IPS-NIHi11 (cell line): ENCODE results near the gene CCDC112.

Source experiments
- DNase-seq: peaks from one replicate; pipeline ENCODE4 v3.0.0; 2012; ENCODE audit warnings: mixed read lengths, low spot score

CCDC112 gene

DNA sequence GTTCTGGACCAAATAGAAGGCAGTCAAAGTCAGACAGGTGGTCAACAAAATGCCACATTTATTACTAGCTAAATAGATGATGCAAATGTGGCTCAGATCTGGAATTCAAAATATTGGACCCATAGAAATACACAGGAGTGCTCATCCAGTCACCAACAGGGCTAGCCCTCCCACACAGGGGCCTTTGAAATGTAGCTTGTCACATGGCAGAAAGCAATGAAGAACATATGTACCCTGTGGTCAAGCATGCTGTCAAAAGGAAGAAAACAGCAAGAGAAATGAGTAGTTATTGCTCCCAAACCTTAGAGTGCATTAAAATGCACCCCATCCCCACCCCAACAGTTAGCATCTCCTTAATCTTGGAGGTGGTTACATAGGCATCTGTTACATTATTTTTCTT lies 20.9 kb upstream of the CCDC112 start:
- DNase-seq = no peak

DNA sequence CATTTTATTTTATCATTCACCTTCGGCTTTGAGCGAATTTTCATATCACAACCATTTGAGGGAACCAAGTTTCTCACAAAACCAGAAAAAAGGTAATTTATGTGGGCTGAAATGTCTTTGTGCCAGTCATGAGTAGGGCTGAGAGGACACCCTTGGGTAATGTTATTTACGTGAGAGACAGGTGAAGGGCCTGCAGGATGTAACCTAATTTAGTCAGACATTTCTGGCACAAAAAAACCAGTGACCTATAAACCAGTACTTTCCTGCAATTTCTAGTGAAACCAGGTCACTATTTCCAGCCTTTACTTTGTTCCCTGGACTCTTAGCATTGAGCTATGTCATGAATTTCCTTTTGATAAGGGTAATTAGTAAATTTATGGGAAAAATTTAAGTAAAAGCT lies 17.2 kb upstream of the CCDC112 start:
- DNase-seq = no peak

- DNase-seq = no peak
Observed at GRCh38 chr5:115313052-115313451, 16.6 kb upstream of the CCDC112 start.

DNA sequence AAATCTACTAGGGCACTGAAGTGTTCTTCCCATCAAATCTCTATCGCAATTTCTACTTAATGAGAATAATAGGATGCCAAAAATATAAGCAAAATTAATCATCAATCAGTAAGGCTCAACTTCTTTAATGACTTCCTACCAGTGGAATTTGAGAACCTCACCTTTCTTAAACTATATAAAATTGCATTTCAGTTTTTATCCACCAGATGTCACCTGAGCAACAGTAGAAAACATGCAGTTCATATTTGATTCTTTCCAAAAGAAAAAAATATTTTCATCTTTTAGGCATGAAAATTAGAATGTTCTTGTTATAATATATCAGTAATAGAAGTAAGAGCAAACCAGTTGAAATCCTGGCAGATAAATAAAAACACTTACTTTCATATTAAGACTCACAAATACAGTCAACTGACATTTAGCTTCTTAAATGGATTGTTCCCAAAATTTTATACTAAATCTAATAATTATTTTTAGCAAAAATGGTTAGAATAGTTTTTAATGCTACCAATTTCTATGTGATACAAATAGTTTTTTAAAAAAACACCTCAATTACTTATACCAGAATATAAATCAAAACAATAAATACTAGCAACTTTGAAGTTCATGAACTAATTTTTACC lies 13.4 kb upstream of the CCDC112 start:
- DNase-seq = no peak

DNA sequence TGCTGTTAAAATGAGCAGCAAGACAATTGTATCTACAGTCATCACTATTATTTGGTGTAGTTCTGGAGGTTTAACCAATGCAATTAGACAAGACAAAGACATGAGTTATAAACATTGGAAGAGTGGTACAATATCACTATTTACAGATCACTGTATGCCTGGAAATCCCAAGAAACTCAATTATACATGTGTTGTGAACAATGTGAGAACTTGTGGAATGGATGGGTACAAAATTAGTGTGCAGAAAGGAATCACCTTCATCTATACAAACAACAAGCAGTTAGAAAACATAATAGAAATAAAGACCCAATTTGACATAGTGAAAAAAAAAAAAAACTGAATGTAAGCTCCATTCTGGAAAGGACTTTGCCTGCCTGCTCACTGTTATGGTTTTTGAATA lies 12.4 kb upstream of the CCDC112 start:
- no peak for DNase-seq

DNA sequence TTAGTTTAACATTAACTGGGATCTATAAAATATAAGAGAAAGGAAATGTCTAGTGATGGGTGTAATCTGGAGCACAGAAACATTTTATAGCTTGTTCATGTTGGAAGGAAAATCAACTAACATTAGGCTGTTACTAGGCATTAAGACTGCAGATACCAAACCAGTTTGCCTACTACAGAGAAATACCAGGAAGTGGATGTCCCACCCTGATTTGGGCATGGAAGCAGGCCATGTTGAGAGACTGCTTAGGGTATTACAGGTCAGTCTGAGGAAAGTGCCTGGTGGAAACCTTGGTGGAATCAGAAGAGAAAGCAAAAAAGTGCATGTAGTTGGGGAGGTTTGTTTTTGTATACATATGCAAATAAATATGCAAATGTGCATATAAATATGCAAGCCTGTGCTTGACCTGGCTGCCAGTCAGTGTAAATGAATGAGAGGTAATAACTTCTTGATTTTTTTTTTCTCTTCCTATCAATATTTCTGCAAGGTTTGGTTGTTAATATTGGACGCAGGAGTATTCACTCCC lies 9.6 kb upstream of the CCDC112 start:
- peak; percentile 17 for DNase-seq

- DNase-seq = no peak
Observed at GRCh38 chr5:115304496-115304895, 8.0 kb upstream of the CCDC112 start.

DNA sequence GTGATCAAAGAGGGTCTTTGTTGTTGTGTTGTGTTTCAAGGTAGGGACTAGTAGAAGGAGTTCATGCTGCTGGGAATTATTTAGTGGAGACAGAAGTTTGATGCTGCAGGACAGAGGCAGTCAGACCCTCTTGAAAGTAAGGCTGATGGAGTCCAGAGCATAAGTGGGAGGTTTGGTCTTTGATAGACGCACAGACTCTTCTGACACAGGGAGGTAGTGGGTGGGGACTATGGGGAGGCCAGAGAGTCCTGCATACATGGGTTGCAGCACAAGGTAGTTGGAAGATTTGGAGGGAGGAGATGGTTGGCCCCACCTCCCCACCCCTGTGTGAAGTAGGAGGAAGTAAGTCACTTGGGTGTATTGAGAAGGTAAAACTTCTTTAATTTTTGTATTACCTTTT lies 2.4 kb upstream of the CCDC112 start:
- DNase-seq = no peak

- DNase-seq = no peak
Observed at GRCh38 chr5:115297031-115297430, 577 bp upstream of the CCDC112 start.

- DNase-seq = no peak
Observed at GRCh38 chr5:115295777-115296123, 704 bp downstream of the CCDC112 start.

- no peak for DNase-seq
Observed at GRCh38 chr5:115291397-115291796, 5.1 kb downstream of the CCDC112 start.

DNA sequence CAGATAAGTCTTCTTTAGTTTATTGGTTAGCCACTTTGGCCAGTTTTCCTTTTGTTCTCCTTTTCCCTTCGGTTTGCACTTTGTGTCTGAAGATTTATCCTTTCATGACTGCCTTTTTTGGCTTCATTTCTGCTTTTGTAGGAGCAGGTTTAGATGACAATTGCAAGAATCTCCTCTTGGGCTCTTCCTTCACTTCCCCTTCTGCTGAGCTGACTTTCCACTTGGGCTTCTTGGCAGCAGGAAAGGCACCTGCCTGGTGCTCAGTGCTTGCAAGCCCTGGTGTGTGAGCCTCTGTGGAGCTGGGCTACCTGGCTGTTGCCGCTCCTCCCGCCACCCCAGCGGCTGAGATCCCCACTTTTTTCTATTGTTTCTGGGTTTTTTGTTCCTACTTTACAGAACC lies 7.3 kb downstream of the CCDC112 start:
- DNase-seq = no peak

GRCh38 chr5:115284021-115284420 lies 12.4 kb downstream of the CCDC112 start:
- DNase-seq = no peak

DNA sequence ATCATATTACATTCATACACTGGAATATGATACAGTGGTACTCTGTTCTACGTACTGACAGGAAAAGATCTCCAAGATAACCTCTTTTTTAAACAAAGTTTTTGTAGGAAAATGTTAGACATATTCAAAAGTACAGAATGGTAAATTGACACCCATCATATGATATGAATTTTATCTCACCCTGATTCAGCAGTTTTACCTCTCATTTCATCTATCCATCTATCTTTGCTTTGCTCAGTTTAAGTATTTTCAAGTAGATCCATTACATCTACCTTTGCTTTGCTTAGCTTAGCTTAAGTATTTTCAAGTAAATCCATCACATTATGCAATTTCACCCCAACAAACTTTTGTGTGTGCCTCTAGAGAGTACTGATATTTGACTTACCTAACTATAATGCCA lies 14.3 kb downstream of the CCDC112 start:
- DNase-seq = no peak

DNA sequence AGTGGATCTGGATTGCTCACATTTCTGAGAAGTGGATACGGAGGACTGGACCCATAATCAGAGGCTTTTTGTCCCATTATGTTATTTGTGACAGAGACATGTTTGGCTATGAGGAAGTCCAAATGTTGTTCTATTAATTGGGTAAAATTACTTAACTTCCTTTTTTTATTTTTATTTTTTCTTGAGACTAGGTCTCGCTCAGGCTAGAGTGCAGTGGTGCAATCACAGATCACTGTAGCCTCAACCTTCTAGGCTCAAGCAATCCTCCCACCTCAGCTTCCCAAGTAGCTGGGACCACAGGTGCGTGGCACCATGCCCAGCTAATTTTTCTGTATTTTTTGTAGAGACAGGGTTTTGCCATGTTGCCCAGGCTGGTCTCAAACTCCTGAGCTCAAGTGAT lies 21.9 kb downstream of the CCDC112 start:
- no peak for DNase-seq

GRCh38 chr5:115272297-115272958 lies 24.0 kb downstream of the CCDC112 start:
- no peak for DNase-seq

DNA sequence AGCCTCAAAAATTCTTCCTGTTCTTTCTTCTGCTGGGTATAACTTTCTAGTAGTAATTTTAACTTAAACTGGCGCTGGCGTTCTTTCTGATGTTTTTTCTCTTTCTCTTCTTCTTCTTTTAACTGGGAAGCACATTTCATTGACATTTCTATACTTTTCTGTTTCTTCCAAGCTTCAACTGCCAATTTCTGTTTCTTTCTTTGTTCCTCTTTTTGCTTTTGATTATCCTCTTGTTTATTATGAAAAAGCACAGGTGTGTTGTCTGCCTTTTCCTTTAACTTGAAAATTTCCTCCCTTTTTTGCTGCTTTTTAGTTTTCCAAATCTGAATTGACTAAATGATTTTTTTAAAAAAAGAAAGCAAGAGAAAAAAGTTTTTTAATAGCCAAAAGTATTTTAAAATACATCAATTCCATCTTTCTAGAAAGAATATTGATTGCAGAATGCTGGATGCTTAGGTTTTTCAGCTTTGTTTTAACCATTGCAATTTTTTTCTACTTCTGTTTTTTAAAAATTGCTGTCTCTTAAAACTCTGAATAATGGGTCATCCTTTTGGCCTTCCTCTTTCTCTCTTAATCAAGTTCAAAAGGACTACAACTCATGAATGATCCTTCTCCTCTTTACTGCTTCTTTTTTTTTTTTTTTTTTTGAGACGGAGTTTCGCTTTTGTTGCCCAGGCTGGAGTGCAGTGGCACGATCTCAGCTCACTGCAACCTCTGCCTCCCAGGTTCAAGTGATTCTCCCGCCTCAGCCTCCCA lies 25.0 kb downstream of the CCDC112 start:
- DNase-seq = no peak

DNA sequence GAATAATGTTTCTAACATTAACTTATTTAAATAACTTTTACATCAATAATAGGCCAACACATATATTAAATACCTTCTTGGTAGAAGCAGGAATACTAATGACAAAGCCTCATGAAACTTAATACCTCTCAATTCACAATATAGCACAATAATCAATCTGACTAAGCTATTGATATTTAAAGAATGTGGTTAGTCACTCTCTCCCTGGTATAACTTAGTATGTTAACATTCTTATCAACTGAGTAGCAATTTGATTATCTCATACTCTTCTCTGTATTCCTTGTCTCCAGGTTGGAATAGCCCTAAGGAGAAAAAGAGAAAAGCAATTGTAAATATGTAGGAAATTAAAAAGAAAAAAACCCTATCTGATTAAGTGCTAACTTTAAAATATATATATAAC lies 28.8 kb downstream of the CCDC112 start:
- no peak for DNase-seq

GRCh38 chr5:115265220-115265619 lies 31.2 kb downstream of the CCDC112 start:
- DNase-seq = no peak

- DNase-seq = no peak
Observed at GRCh38 chr5:115264786-115265185, 31.7 kb downstream of the CCDC112 start.

DNA sequence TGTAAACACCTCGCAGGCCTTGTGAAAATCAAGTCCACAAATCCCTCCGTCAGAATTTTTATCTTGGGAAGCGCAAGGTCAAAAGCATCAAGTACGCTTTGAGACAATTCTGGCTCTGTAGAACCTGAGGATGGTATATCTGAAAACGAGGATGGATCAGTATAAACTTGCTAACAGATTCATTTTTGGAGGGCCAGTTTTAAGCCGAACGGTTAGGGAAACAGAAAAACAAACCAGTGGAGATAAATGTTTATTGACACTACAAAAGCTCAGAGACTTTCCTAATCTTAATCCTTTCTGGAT lies 33.4 kb downstream of the CCDC112 start:
- DNase-seq = no peak

DNA sequence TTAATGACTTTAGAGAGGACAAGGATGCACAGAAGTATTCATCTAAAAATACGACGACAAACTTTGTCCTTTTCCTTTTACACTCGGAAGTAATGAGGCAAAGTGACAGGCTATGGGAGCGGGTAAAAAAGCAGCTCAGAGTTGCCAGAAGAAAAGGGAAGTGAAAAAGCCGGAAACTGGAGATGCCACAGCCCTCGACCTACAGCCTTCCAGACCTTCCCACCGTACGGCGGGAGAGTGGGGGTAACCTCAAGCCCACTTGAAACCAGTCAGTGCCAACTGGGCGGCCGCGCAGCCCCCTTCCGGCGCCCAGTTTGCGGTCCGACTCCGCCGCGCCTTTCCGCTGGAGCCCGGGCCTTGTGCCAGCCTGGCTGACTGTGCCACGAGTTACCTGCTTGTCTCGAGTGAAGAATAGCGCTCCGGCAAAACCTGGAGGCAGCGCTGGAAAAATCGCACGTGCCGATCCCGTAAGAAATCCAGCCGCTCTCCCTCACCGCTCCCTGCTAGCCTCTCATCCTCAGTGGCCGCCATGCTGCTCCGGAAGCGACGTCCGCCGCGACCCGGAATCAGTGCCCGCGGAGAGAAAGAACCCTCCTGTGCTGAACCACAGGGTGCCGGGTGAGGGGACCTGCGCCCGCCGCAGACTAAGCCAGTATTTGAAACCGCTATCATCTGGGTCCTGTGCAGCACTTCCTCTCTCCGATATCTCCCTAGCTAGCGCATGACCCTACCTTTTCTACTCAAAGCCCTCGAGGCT lies 34.0 kb downstream of the CCDC112 start, which contains the start of gene PGGT1B:
TSS of gene PGGT1B (minus strand) at position 557 of the 757 bp plus-strand sequence. CDS start at position 531, 26 bp downstream.
- peak; percentile 75 for DNase-seq

DNA sequence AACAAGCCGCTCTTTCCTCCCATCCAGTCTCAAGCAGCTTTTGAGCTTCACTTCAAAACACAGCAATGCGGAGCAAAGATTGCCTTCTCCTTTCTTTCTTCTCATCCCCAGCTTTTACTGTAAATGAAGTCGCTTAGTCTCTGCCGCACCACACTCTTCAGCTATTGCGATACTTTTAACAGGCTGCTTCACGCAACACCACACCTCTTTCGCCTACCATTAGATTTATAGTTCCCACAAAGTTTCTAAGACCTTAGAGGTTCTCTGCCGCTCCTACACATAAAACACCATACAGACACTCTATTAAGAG lies 34.5 kb downstream of the CCDC112 start:
- peak; percentile 11 for DNase-seq
